ENCODE measurements around the gene XCL2. TPM values are rescaled to one million over a fixed set of nuclear protein-coding genes. Genes with fewer than 3 reads are reported as not detected.
"Not testable (repeated sequence)": the region's sequence is repeated elsewhere in the genome, so short reads cannot be mapped to it uniquely, and the experiment has no call there.

XCL2 gene
- total and polyA plus RNA-seq, 10 of the 15 experiments (the other 5 are each of a cell fraction or from before 2014, with no cell fraction given), result 0.50 to 299 (median 4.8) TPM

GRCh38 chr1:168578531-168579185 lies 34.9 kb upstream of the XCL2 start:
- POLR2A ChIA-PET, result interaction anchor here (1.1 to 2.2 kb wide), 7 partner anchors 22 to 68 kb away, joined by 3 to 11 read pairs (median 5); no protein-coding TSS in a partner anchor
- H3K27me3 ChIP-seq (replicated peaks in 1 of 2; ENCODE audit: control insufficient read depth in 2 of 2, insufficient read depth in 2 of 2, low read length in 1 of 2); H3K4me2 ChIP-seq (ENCODE audit: control insufficient read depth, insufficient read depth); BruUV-seq (replicated peaks); H2AFZ ChIP-seq (ENCODE audit: control insufficient read depth, low read depth, low read length); FAIRE-seq; H3K4me3 ChIP-seq; H4K20me1 ChIP-seq (ENCODE audit: control insufficient read depth, insufficient read depth); H3K36me3 ChIP-seq (ENCODE audit: control insufficient read depth in 2 of 2, insufficient read depth in 2 of 2, low read length in 1 of 2); H3K27ac ChIP-seq (ENCODE audit: control insufficient read depth, insufficient read depth); H3K4me1 ChIP-seq (ENCODE audit: control insufficient read depth, insufficient read depth, low read length); in situ Hi-C loops (cut with MboI); H3K79me2 ChIP-seq (ENCODE audit: control insufficient read depth, insufficient read depth, low read length); H3K9me3 ChIP-seq (replicated peaks; ENCODE audit: control insufficient read depth, insufficient read depth, low read length); intact Hi-C loops (cut with micrococcal nuclease; ENCODE audit: unreplicated experiment); H3K9ac ChIP-seq (ENCODE audit: control insufficient read depth, insufficient read depth, low read length); DNase-seq (ENCODE audit: low read depth, low spot score): not testable (repeated sequence)
- RAD21 ChIA-PET (ENCODE audit: unreplicated experiment), result interaction anchor here (0.6 to 3.0 kb wide), 23 partner anchors 11 to 236 kb away, joined by 3 to 24 read pairs (median 5); no protein-coding TSS in a partner anchor
- peak; percentile 29; the same call in 1 of the 2 replicates for TF ChIP-seq RAD51 (IDR thresholded peaks at IDR 0.05)
- TF ChIP-seq NBN (IDR thresholded peaks at IDR 0.05), result 0 out of 2 replicates have a peak, but pooled peaks have one; percentile 31
- TF ChIP-seq RELB (IDR thresholded peaks at IDR 0.05; ENCODE audit: low read depth), result 0 out of 2 replicates have a peak, but pooled peaks have one; percentile 21
- TF ChIP-seq HDGF (IDR thresholded peaks at IDR 0.05), result 0 out of 2 replicates have a peak, but pooled peaks have one; percentile 58
- peak; percentile 34; the same call in 1 of the 2 replicates for TF ChIP-seq MLLT1 (IDR thresholded peaks at IDR 0.05)
- SMC1A ChIA-PET (ENCODE audit: uncharacterized antibody, unreplicated experiment), result interaction anchor here (1.0 to 5.1 kb wide), 24 partner anchors 9 to 532 kb away, joined by 3 to 53 read pairs (median 7); no protein-coding TSS in a partner anchor
- peak; percentile 38 for ATAC-seq
- CTCF ChIA-PET, result interaction anchor here (0.9 to 2.6 kb wide), 15 partner anchors 19 to 769 kb away, joined by 3 to 18 read pairs (median 8); no protein-coding TSS in a partner anchor
- WGBS (ENCODE audit: insufficient coverage, insufficient replicate concordance, low lambda C conversion rate, missing lambda C conversion rate), result 0% methylated on average over 2 of the region's 2 CpGs

GRCh38 chr1:168576245-168576688 lies 32.5 kb upstream of the XCL2 start, which contains the start of gene XCL1:
XCL1 (plus strand) TSS chr1:168576605; CDS start chr1:168576638, 33 bp downstream.
- FAIRE-seq; POLR2A ChIA-PET; CTCF ChIA-PET; H3K9me3 ChIP-seq (replicated peaks; ENCODE audit: control insufficient read depth, insufficient read depth, low read length); BruUV-seq (replicated peaks); H3K4me2 ChIP-seq (ENCODE audit: control insufficient read depth, insufficient read depth); H3K4me3 ChIP-seq; H3K9ac ChIP-seq (ENCODE audit: control insufficient read depth, insufficient read depth, low read length); H3K4me1 ChIP-seq (ENCODE audit: control insufficient read depth, insufficient read depth, low read length); intact Hi-C loops (cut with micrococcal nuclease; ENCODE audit: unreplicated experiment); in situ Hi-C loops (cut with MboI); DNase-seq (ENCODE audit: low read depth, low spot score); H3K79me2 ChIP-seq (ENCODE audit: control insufficient read depth, insufficient read depth, low read length); H4K20me1 ChIP-seq (ENCODE audit: control insufficient read depth, insufficient read depth); H2AFZ ChIP-seq (ENCODE audit: control insufficient read depth, low read depth, low read length); H3K36me3 ChIP-seq (ENCODE audit: control insufficient read depth in 2 of 2, insufficient read depth in 2 of 2, low read length in 1 of 2); H3K27me3 ChIP-seq (replicated peaks in 1 of 2; ENCODE audit: control insufficient read depth in 2 of 2, insufficient read depth in 2 of 2, low read length in 1 of 2); H3K27ac ChIP-seq (ENCODE audit: control insufficient read depth, insufficient read depth): not testable (repeated sequence)
- ATAC-seq, result peak; percentile 32
- WGBS (ENCODE audit: insufficient coverage, insufficient replicate concordance, low lambda C conversion rate, missing lambda C conversion rate), result 0% methylated on average over 3 of the region's 6 CpGs
- ChIA-PET SMC1A (ENCODE audit: uncharacterized antibody, unreplicated experiment) (interaction anchor here (0.9 to 5.1 kb wide), 3 partner anchors 21 to 135 kb away, joined by 4 to 53 read pairs (median 49); no protein-coding TSS in a partner anchor), RAD21 (ENCODE audit: unreplicated experiment) (interaction anchor here (2.6 to 3.0 kb wide), 2 partner anchors 21 to 233 kb away, joined by 13 to 24 read pairs; no protein-coding TSS in a partner anchor)
